ENCODE data around the gene PPP1R37. TPM values are rescaled to one million over a fixed set of nuclear protein-coding genes. Genes with fewer than 3 reads are reported as not detected.

The PPP1R37 gene
- total and polyA plus RNA-seq, 2 of the 8 experiments (the other 6 are each of a cell fraction or from before 2014, with no cell fraction given): 14.6 to 25.7 TPM

- TF ChIP-seq FOSL1 (IDR thresholded peaks at IDR 0.05; ENCODE audit: insufficient read depth, low read depth, low read length) (no peak), CBX5 (IDR thresholded peaks at IDR 0.05; ENCODE audit: low read depth, low read length) (no peak), SP4 (IDR thresholded peaks at IDR 0.05; ENCODE audit: low read length) (no peak), RNF2 (IDR thresholded peaks at IDR 0.05; ENCODE audit: borderline replicate concordance, low read depth, low read length, missing control alignments, poor library complexity, severe bottlenecking) (no peak), ATF3 (IDR thresholded peaks at IDR 0.05; ENCODE audit: insufficient read depth, low read depth, low read length) (no peak)
Observed at GRCh38 chr19:45172173-45172572, 79.2 kb downstream of the PPP1R37 start (continued).
